Sigmoid colon (tissue), 4 donors: ENCODE results near the gene C1D.

ENCODE experiments used
- EP300 ChIP-seq, 4 donors: sonication (generic); formaldehyde crosslinking; IDR thresholded peaks; one replicate each; pipeline ENCODE4 v1.6.1; 2017; ENCODE audit warnings: antibody characterized with exemption in 4 of 4
- POLR2A ChIP-seq, 2 donors: fragments of 450-650 bp; IDR thresholded peaks; one replicate each; pipeline ENCODE4 v1.6.1; 2016; ENCODE audit warnings: antibody characterized with exemption in 2 of 2, mild to moderate bottlenecking in 2 of 2, moderate library complexity in 2 of 2
- TF ChIP-seq, protein P1 (sequence below), 4 experiments: fragments of 450-650 bp in 3 of 4; fragments of 200-600 bp in 1 of 4; IDR thresholded peaks; one replicate each; pipeline ENCODE4 v1.5.1; 2016 to 2019; ENCODE audit warnings: antibody characterized with exemption in 4 of 4, mild to moderate bottlenecking in 3 of 4, moderate library complexity in 2 of 4

DNA sequence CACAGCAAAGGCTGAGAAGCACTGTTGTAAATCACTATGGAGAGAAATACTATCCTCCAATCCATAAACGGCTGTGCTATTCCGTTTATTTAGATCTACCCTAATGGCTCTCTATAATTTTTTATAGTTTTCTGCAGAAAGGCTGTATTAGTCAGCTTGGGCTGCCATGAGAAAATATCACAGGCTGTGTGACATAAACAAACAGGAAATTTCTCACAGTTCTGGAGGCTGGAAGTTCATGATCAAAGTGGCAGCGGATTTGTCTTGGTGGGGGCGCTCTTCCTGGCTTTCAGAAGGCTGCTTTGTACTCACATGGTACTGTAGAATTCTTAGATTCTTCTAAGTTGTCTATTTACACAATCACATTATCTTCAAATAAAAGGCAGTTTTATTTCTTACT, 44.1 kb downstream of the C1D start:
- TF ChIP-seq, protein P1, sequence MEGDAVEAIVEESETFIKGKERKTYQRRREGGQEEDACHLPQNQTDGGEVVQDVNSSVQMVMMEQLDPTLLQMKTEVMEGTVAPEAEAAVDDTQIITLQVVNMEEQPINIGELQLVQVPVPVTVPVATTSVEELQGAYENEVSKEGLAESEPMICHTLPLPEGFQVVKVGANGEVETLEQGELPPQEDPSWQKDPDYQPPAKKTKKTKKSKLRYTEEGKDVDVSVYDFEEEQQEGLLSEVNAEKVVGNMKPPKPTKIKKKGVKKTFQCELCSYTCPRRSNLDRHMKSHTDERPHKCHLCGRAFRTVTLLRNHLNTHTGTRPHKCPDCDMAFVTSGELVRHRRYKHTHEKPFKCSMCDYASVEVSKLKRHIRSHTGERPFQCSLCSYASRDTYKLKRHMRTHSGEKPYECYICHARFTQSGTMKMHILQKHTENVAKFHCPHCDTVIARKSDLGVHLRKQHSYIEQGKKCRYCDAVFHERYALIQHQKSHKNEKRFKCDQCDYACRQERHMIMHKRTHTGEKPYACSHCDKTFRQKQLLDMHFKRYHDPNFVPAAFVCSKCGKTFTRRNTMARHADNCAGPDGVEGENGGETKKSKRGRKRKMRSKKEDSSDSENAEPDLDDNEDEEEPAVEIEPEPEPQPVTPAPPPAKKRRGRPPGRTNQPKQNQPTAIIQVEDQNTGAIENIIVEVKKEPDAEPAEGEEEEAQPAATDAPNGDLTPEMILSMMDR (IDR thresholded peaks at IDR 0.05), result no peak
- TF ChIP-seq POLR2A (IDR thresholded peaks at IDR 0.05) (no peak), EP300 (IDR thresholded peaks at IDR 0.05) (no peak)
